Measurements from ENCODE around the gene TMTC1. TPM values are rescaled to one million over a fixed set of nuclear protein-coding genes. Genes with fewer than 3 reads are reported as not detected.
A peak's percentile ranks its signal among the peaks of the same experiment; 100 is the strongest.

Gene TMTC1
- 1.4 TPM for total RNA-seq (ENCODE audit: unreplicated experiment)
- long read RNA-seq: 0 reads

DNA sequence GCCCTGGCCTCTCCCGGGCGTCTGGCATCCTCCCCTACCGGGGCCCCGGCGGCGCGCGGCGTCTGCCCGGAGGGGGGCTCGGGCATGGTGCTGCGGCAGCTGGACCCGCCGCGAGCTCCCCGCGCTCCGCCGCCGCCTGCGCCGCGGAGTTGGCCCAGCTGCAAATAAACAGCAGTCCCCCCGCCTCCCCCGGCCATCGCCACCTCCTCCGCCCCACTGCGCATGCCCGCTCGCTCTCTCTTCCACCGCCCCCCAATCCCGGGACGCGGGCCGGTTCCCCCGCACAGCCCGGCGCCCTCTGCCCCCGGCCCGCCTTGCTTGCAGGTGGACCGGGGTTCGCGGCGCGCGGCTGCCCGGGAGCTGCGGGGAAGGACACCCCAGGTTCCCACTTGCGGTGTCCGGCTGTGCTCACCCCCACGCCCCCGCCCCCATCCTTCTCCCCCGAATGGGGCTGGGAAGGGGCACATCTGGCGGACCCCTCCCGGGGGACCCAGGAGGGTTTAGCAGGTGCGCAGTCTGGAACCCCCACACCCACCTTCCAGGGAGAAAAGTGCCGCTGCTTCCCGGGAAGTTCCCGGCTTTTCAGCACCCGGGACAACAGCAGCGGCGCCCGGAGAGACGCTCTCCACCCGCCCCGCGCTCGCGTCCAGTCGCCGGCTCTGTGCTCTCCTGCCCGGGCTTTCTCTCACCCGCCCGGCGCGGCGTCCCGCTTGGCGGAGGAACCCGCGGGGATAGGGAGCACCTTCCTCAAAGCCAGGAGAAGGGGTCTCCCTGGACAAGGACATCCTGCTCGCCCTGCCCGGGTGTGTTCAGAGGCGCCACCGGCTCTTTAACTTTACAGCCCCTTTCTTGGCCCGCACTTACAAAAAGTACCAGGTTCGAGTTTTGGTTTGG lies at the start of gene TMTC1:
TSS of gene TMTC1 (minus strand) at position 170 of the 894 bp plus-strand sequence. CDS start 191 bp downstream, outside the sequence.
- H3K36me3 Mint-ChIP-seq (ENCODE audit: unreplicated experiment): no peaks in the 10 kb centered on the region
- DNase-seq: peak; percentile 81
- H3K4me3 Mint-ChIP-seq (ENCODE audit: unreplicated experiment): peak within 1 kb of the TSS; percentile 79
- TF ChIP-seq, protein P1, sequence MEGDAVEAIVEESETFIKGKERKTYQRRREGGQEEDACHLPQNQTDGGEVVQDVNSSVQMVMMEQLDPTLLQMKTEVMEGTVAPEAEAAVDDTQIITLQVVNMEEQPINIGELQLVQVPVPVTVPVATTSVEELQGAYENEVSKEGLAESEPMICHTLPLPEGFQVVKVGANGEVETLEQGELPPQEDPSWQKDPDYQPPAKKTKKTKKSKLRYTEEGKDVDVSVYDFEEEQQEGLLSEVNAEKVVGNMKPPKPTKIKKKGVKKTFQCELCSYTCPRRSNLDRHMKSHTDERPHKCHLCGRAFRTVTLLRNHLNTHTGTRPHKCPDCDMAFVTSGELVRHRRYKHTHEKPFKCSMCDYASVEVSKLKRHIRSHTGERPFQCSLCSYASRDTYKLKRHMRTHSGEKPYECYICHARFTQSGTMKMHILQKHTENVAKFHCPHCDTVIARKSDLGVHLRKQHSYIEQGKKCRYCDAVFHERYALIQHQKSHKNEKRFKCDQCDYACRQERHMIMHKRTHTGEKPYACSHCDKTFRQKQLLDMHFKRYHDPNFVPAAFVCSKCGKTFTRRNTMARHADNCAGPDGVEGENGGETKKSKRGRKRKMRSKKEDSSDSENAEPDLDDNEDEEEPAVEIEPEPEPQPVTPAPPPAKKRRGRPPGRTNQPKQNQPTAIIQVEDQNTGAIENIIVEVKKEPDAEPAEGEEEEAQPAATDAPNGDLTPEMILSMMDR (IDR thresholded peaks at IDR 0.05; ENCODE audit: partially characterized antibody, unreplicated experiment): no peak
- no peak within 1 kb of the TSS for H3K27ac Mint-ChIP-seq (ENCODE audit: unreplicated experiment)
- H3K27me3 Mint-ChIP-seq (ENCODE audit: unreplicated experiment): no peaks in the 10 kb centered on the region
- peaks cover 4% of the 10 kb centered on the region for H3K4me1 Mint-ChIP-seq (ENCODE audit: low read depth, unreplicated experiment)
- H3K9me3 Mint-ChIP-seq (ENCODE audit: unreplicated experiment): no peaks in the 10 kb centered on the region

DNA sequence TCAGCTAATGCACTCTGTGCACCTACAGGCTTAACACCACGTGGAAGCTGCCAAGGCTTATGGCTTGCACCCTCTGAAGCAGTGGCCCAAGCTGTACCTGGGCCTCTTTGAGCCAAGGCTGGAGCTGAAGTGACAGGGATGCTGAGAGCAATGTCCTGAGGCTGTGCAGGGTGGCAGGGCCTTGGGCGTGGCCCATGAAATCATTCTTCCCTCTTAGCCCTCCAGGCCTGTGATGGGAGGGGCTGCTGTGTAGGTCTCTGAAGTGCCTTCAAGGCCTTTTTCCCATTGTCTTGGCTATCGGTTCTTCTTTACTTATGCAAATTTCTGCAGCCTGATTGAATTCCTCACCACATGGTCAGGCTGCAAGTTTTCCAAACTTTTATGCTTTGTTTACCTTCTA lies 47.4 kb upstream of the TMTC1 start:
- no peaks in the 10 kb centered on the region for H3K27me3 Mint-ChIP-seq (ENCODE audit: unreplicated experiment)
- H3K4me1 Mint-ChIP-seq (ENCODE audit: low read depth, unreplicated experiment): no peaks in the 10 kb centered on the region
- TF ChIP-seq, protein P1 (IDR thresholded peaks at IDR 0.05; ENCODE audit: partially characterized antibody, unreplicated experiment): no peak
- H3K36me3 Mint-ChIP-seq (ENCODE audit: unreplicated experiment): no peaks in the 10 kb centered on the region
- DNase-seq: no peak
- H3K9me3 Mint-ChIP-seq (ENCODE audit: unreplicated experiment): peaks cover 5% of the 10 kb centered on the region
- H3K27ac Mint-ChIP-seq (ENCODE audit: unreplicated experiment): no peak overlapping the region
- H3K4me3 Mint-ChIP-seq (ENCODE audit: unreplicated experiment): no peak overlapping the region

DNA sequence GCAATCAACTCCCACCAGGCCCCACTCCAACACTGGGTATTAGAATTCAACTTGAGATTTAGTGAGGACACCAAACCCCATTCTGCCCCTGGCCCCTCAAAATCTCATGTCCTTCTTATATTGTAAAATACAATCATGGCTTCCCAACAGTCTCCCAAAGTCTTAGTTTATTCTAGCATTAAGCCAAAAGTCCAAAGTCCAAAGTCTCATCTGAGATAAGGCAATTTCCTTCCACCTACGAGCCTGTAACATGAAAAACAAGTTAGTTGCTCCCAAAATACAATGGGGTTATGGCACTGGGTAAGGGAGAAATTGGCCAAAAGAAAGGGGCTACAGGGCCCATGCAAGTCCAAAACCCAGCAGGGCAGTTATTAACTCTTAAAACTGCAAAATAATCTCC lies 46.6 kb upstream of the TMTC1 start:
- Mint-ChIP-seq H3K27ac (ENCODE audit: unreplicated experiment) (no peak overlapping the region), H3K36me3 (ENCODE audit: unreplicated experiment) (no peaks in the 10 kb centered on the region), H3K4me3 (ENCODE audit: unreplicated experiment) (no peak overlapping the region), H3K27me3 (ENCODE audit: unreplicated experiment) (no peaks in the 10 kb centered on the region), H3K4me1 (ENCODE audit: low read depth, unreplicated experiment) (no peaks in the 10 kb centered on the region), H3K9me3 (ENCODE audit: unreplicated experiment) (peaks cover 5% of the 10 kb centered on the region)
- TF ChIP-seq, protein P1 (IDR thresholded peaks at IDR 0.05; ENCODE audit: partially characterized antibody, unreplicated experiment): no peak
- DNase-seq: no peak

DNA sequence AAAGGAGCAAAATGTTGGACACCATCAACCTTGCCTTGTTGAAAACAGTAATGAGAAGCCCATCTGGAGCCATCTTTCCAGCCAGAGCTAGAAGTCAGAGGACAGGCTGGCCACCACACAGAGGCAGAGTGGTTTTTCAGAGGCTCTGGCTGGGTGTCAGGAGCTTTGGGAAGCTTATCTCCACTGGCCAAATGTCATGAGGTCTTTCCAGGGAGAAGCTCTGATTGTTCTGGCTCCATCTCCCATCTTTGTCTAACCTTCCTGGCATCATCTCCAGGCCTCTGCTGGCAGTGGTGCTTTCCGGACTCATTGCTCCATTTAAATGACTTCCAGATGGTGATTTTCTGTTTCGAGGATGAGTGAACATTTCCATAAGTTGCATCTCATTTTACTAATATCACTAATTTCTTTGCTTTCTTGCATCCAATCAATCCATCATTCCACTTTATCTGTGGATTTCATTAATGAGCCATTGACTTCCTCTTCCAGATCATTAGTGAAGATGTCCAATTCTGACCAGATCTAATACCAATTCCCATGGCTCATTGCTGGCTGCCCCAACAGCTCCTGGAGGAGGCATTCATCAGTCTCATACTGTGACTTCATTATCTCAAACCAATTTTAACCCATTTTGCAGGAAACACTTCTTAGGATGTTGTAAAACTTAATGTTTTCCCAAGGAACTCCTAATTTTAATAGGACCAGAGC lies 35.3 kb upstream of the TMTC1 start:
- Mint-ChIP-seq H3K27ac (ENCODE audit: unreplicated experiment) (no peak overlapping the region), H3K36me3 (ENCODE audit: unreplicated experiment) (no peaks in the 10 kb centered on the region), H3K27me3 (ENCODE audit: unreplicated experiment) (no peaks in the 10 kb centered on the region), H3K4me3 (ENCODE audit: unreplicated experiment) (no peak overlapping the region), H3K4me1 (ENCODE audit: low read depth, unreplicated experiment) (no peaks in the 10 kb centered on the region), H3K9me3 (ENCODE audit: unreplicated experiment) (no peaks in the 10 kb centered on the region)
- TF ChIP-seq, protein P1 (IDR thresholded peaks at IDR 0.05; ENCODE audit: partially characterized antibody, unreplicated experiment): no peak
- no peak for DNase-seq

Measured in glutamatergic neuron (in vitro differentiated cells).